Measurements from ENCODE around the gene WDR83.

- TF ChIP-seq CTCF (IDR thresholded peaks at IDR 0.05) (peak in 1 of 4 experiments; percentile 23), POLR2A (IDR thresholded peaks at IDR 0.05) (peak in 1 of 2 donors; percentile 42)
These were observed 56.2 kb downstream of the WDR83 start for GRCh38 chr19:12722566-12723380.

Data from uterus (tissue), 2 donors.